AG10803 (cell line): ENCODE data around the gene STRBP.

Experiments
- DNase-seq: peaks from one replicate; pipeline ENCODE4 v3.0.0; 2010; ENCODE audit warnings: low read depth
- H3K4me3 ChIP-seq: 2 replicates; pipeline ENCODE4 v1.5.1; 2011; ENCODE audit warnings: mild to moderate bottlenecking, low read length, control low read depth
- CTCF ChIP-seq: conservative IDR thresholded peaks from 2 replicates; pipeline ENCODE4 v1.5.1; 2011; ENCODE audit warnings: mild to moderate bottlenecking, low read length, control low read depth, inconsistent platforms

The STRBP gene

GRCh38 chr9:123085916-123086315 is 182.5 kb downstream of the STRBP start:
- DNase-seq = no peak
- TF ChIP-seq CTCF = no peak
- no peak overlapping the region for H3K4me3 ChIP-seq

GRCh38 chr9:123084256-123084655 is 184.1 kb downstream of the STRBP start:
- DNase-seq = no peak
- no peak overlapping the region for H3K4me3 ChIP-seq
- no peak for TF ChIP-seq CTCF

GRCh38 chr9:123083680-123084079 is 184.7 kb downstream of the STRBP start:
- H3K4me3 ChIP-seq = no peak overlapping the region
- no peak for TF ChIP-seq CTCF
- no peak for DNase-seq

- DNase-seq = peak; percentile 62
- TF ChIP-seq CTCF = peak; percentile 71
- no peak overlapping the region for H3K4me3 ChIP-seq
These were observed 186.6 kb downstream of the STRBP start for GRCh38 chr9:123081824-123082223.

GRCh38 chr9:123080444-123080843 is 187.9 kb downstream of the STRBP start:
- no peak overlapping the region for H3K4me3 ChIP-seq
- no peak for DNase-seq
- TF ChIP-seq CTCF = no peak

- DNase-seq = peak; percentile 30
- H3K4me3 ChIP-seq = peak overlapping the region; percentile 57
- no peak for TF ChIP-seq CTCF
These were observed 193.8 kb downstream of the STRBP start for GRCh38 chr9:123074628-123075027.

- peak; percentile 98 for DNase-seq
- peak overlapping the region; percentile 57 for H3K4me3 ChIP-seq
- peak; percentile 43 for TF ChIP-seq CTCF
These were observed 194.4 kb downstream of the STRBP start for GRCh38 chr9:123073991-123074422.
